Transverse colon (tissue), 3 donors: ENCODE results near the gene IL17RE.
"Not testable (repeated sequence)": the region's sequence is repeated elsewhere in the genome, so short reads cannot be mapped to it uniquely, and the experiment has no call there.

ENCODE experiments used
- POLR2A ChIP-seq: fragments of 450-650 bp; IDR thresholded peaks from one replicate; pipeline ENCODE4 v1.6.1; 2016; ENCODE audit warnings: antibody characterized with exemption, mild to moderate bottlenecking, moderate library complexity
- TF ChIP-seq, protein P1 (sequence below), 5 experiments: fragments of 200-600 bp in 3 of 5; fragments of 450-650 bp in 2 of 5; sonication (generic) in 3 of 5; IDR thresholded peaks; 1 replicate in 2 of 5; 2 replicates in 3 of 5; pipeline ENCODE4 v1.5.1; 2016 to 2017; ENCODE audit warnings: antibody characterized with exemption in 5 of 5, inconsistent platforms in 3 of 5, mild to moderate bottlenecking in 2 of 5, moderate library complexity in 1 of 5

DNA sequence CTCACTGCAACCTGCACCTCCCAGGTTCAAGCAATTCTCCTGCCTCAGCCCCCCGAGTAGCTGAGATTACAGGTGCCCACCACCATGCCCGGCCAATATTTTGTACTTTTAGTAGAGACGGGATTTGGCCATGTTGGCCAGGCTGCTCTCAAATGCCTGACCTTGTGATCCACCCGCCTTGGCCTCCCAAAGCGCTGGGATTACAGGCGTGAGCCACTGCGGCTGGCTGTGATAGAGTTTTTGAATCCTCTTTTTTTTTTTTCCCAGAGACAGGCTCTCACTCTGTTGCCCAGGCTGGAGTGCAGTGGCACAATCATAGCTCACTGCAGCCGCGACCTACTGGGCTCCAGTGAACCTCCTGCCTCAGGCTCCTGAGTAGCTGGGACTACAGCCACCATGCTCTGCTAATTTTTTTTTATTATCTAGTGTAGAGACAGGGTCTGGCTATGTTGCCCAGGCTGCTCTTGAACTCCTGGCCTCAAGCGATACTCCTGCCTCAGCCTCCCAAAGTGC, 37.5 kb upstream of the IL17RE start:
- not testable (repeated sequence) for TF ChIP-seq POLR2A
- TF ChIP-seq, protein P1, sequence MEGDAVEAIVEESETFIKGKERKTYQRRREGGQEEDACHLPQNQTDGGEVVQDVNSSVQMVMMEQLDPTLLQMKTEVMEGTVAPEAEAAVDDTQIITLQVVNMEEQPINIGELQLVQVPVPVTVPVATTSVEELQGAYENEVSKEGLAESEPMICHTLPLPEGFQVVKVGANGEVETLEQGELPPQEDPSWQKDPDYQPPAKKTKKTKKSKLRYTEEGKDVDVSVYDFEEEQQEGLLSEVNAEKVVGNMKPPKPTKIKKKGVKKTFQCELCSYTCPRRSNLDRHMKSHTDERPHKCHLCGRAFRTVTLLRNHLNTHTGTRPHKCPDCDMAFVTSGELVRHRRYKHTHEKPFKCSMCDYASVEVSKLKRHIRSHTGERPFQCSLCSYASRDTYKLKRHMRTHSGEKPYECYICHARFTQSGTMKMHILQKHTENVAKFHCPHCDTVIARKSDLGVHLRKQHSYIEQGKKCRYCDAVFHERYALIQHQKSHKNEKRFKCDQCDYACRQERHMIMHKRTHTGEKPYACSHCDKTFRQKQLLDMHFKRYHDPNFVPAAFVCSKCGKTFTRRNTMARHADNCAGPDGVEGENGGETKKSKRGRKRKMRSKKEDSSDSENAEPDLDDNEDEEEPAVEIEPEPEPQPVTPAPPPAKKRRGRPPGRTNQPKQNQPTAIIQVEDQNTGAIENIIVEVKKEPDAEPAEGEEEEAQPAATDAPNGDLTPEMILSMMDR (IDR thresholded peaks at IDR 0.05): not testable (repeated sequence)
